Upper lobe of left lung (tissue), 4 donors: ENCODE measurements around the gene ADK.

ENCODE experiments used
- CTCF ChIP-seq, 6 experiments: fragments of 450-650 bp in 4 of 6; fragments of 200-600 bp in 2 of 6; sonication (generic) in 2 of 6; IDR thresholded peaks; one replicate each; pipeline ENCODE4 v1.5.1; 2016 to 2019; ENCODE audit warnings: antibody characterized with exemption in 6 of 6
- EP300 ChIP-seq, 4 donors: sonication (generic); formaldehyde crosslinking; IDR thresholded peaks; one replicate each; pipeline ENCODE4 v1.5.1; 2017; ENCODE audit warnings: antibody characterized with exemption in 4 of 4, control low read depth in 2 of 4
- POLR2A ChIP-seq, 4 donors: fragments of 450-650 bp; IDR thresholded peaks; one replicate each; pipeline ENCODE4 v1.5.1; 2016 to 2017; ENCODE audit warnings: antibody characterized with exemption in 4 of 4, mild to moderate bottlenecking in 2 of 4
- POLR2AphosphoS5 ChIP-seq, 2 donors: sonication (generic); formaldehyde crosslinking; IDR thresholded peaks; one replicate each; pipeline ENCODE4 v1.5.1; 2017; ENCODE audit warnings: antibody characterized with exemption in 2 of 2

DNA sequence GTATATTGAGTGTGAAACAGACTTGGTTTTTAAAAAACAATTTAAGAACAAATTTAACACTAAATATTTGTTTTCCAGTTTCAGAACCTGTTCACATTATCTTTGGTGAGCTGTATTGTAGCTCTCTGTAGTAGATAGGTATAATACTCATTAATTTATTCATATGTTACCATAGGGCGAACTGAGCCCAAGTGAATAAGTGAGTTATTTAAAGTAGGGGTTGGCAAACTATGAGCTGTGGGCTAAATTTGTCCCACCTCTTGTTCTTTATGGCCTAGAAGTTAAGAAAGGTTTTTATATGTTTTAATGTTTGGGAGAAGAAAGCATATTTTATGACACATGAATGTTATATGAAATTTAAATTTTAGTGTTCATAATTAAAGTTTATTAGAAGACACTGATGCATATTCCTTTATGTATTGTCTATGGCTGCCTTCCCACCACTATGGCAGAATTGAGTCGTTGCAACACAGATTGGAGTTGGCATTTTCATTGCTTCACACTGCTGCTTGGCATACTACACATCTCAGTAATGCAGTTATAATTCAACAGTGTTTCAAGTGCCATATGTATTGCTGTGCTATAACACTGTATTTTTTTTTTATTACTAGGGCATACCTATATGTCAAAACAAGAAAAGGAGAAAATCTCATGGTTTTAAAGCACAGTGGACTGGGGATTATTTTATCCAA, 146.5 kb downstream of the ADK start:
- TF ChIP-seq CTCF (IDR thresholded peaks at IDR 0.05): no peak
- no peak for TF ChIP-seq POLR2A (IDR thresholded peaks at IDR 0.05)
- no peak for TF ChIP-seq POLR2AphosphoS5 (IDR thresholded peaks at IDR 0.05)
- no peak for TF ChIP-seq EP300 (IDR thresholded peaks at IDR 0.05)
